H9 (cell line): ENCODE results near the gene EHMT2. TPM values are rescaled to one million over a fixed set of nuclear protein-coding genes. Genes with fewer than 3 reads are reported as not detected.

Experiments
- DNase-seq: peaks from one replicate; pipeline ENCODE4 v3.0.0-alpha.2; 2017
- H2AFZ ChIP-seq: one replicate; pipeline ENCODE4 v1.6.1; 2013; ENCODE audit warnings: mild to moderate bottlenecking, low read length, control low read depth, moderate library complexity
- H2AK5ac ChIP-seq: 2 replicates; pipeline ENCODE4 v1.6.1; 2013; ENCODE audit warnings: low read length, control low read depth, mixed read lengths; ENCODE audit not compliant: insufficient read length
- H2BK120ac ChIP-seq: one replicate; pipeline ENCODE4 v1.6.1; 2013; ENCODE audit warnings: low read depth, mild to moderate bottlenecking, low read length, control low read depth, inconsistent platforms; ENCODE audit not compliant: poor library complexity, severe bottlenecking
- H2BK12ac ChIP-seq: 2 replicates; pipeline ENCODE4 v1.6.1; 2013; ENCODE audit warnings: low read length, control low read depth, mixed read lengths, low read depth; ENCODE audit not compliant: insufficient read length
- H2BK15ac ChIP-seq: 2 replicates; pipeline ENCODE4 v1.6.1; 2013; ENCODE audit warnings: low read depth, low read length, control low read depth
- H2BK20ac ChIP-seq: one replicate; pipeline ENCODE4 v1.6.1; 2013; ENCODE audit warnings: low read depth, mild to moderate bottlenecking, low read length, control low read depth, inconsistent platforms; ENCODE audit not compliant: poor library complexity, severe bottlenecking
- H2BK5ac ChIP-seq: 2 replicates; pipeline ENCODE4 v1.6.1; 2013; ENCODE audit warnings: low read length, control low read depth, mixed read lengths; ENCODE audit not compliant: insufficient read length
- H3K14ac ChIP-seq: 2 replicates; pipeline ENCODE4 v1.6.1; 2013; ENCODE audit warnings: low read length, control low read depth; ENCODE audit not compliant: insufficient read depth
- H3K18ac ChIP-seq: 2 replicates; pipeline ENCODE4 v1.6.1; 2013; ENCODE audit warnings: low read depth, mild to moderate bottlenecking, mixed read lengths, low read length, control low read depth; ENCODE audit not compliant: insufficient read length
- H3K23ac ChIP-seq: 2 replicates; pipeline ENCODE4 v1.6.1; 2013; ENCODE audit warnings: low read length, control low read depth, mixed read lengths, low read depth; ENCODE audit not compliant: insufficient read length
- H3K23me2 ChIP-seq: 2 replicates; pipeline ENCODE4 v1.6.1; 2013; ENCODE audit warnings: low read depth, mild to moderate bottlenecking, mixed read lengths, low read length, control low read depth; ENCODE audit not compliant: insufficient read length, poor library complexity, severe bottlenecking
- H3K27ac ChIP-seq: 2 replicates; pipeline ENCODE4 v1.5.1; 2013; ENCODE audit warnings: low read length, control low read depth, mixed read lengths, low read depth; ENCODE audit not compliant: insufficient read length
- H3K27me3 ChIP-seq: 2 replicates; pipeline ENCODE4 v1.6.1; 2013; ENCODE audit warnings: low read length, control low read depth, inconsistent platforms; ENCODE audit not compliant: insufficient read depth
- H3K4ac ChIP-seq: 2 replicates; pipeline ENCODE4 v1.6.1; 2013; ENCODE audit warnings: low read depth, mild to moderate bottlenecking, control low read depth, inconsistent platforms, low read length, moderate library complexity
- H3K4me1 ChIP-seq: 2 replicates; pipeline ENCODE4 v1.6.1; 2013; ENCODE audit warnings: low read length, control low read depth, inconsistent platforms; ENCODE audit not compliant: insufficient read depth
- H3K4me2 ChIP-seq: 2 replicates; pipeline ENCODE4 v1.6.1; 2013; ENCODE audit warnings: low read length, control low read depth, mixed read lengths; ENCODE audit not compliant: insufficient read length, insufficient read depth
- H3K56ac ChIP-seq: 2 replicates; pipeline ENCODE4 v1.6.1; 2013; ENCODE audit warnings: low read depth, mild to moderate bottlenecking, mixed read lengths, low read length, control low read depth; ENCODE audit not compliant: insufficient read length
- H3K79me1 ChIP-seq: 2 replicates; pipeline ENCODE4 v1.6.1; 2013; ENCODE audit warnings: low read depth, mild to moderate bottlenecking, moderate library complexity, low read length, control low read depth, inconsistent platforms; ENCODE audit not compliant: insufficient read depth, poor library complexity, severe bottlenecking
- H3K79me2 ChIP-seq: 2 replicates; pipeline ENCODE4 v1.6.1; 2013; ENCODE audit warnings: low read length, control low read depth, inconsistent platforms; ENCODE audit not compliant: insufficient read depth
- H3K9ac ChIP-seq: 2 replicates; pipeline ENCODE4 v1.6.1; 2013; ENCODE audit warnings: low read length, control low read depth, mixed read lengths; ENCODE audit not compliant: insufficient read length; ENCODE audit errors: extremely low read depth
- H3K9me3 ChIP-seq: one replicate; pipeline ENCODE4 v1.6.1; 2013; ENCODE audit warnings: low read depth, low read length, inconsistent platforms; ENCODE audit not compliant: control insufficient read depth
- H3T11ph ChIP-seq: one replicate; pipeline ENCODE4 v1.6.1; 2013; ENCODE audit warnings: mild to moderate bottlenecking, low read length, control low read depth, inconsistent platforms
- H4K20me1 ChIP-seq: one replicate; pipeline ENCODE4 v1.6.1; 2013; ENCODE audit not compliant: control insufficient read depth, insufficient read length, insufficient read depth
- H4K5ac ChIP-seq: 2 replicates; pipeline ENCODE4 v1.6.1; 2013; ENCODE audit warnings: low read depth, mild to moderate bottlenecking, mixed read lengths, low read length, control low read depth; ENCODE audit not compliant: insufficient read length
- H4K8ac ChIP-seq: replicated peaks from 2 replicates; pipeline ENCODE4 v1.6.1; 2013; ENCODE audit warnings: low read length, control low read depth, mixed read lengths, low read depth; ENCODE audit not compliant: insufficient read length
- H4K91ac ChIP-seq: 2 replicates; pipeline ENCODE4 v1.6.1; 2013; ENCODE audit warnings: low read depth, mild to moderate bottlenecking, moderate library complexity, mixed read lengths, low read length, control low read depth; ENCODE audit not compliant: insufficient read length
- H3K27ac Mint-ChIP-seq, 3 experiments: 2 replicates in 2 of 3; 3 replicates in 1 of 3; pipeline ENCODE4 v1.8.0; 2020 to 2021; ENCODE audit warnings: mixed read lengths in 3 of 3, mild to moderate bottlenecking in 1 of 3, moderate library complexity in 1 of 3
- H3K27me3 Mint-ChIP-seq: 2 replicates; pipeline ENCODE4 v1.8.0; 2021; ENCODE audit warnings: low read depth, mild to moderate bottlenecking, moderate library complexity, mixed read lengths
- H3K36me3 Mint-ChIP-seq, 3 experiments: 2 replicates in 2 of 3; 3 replicates in 1 of 3; pipeline ENCODE4 v1.8.0; 2020 to 2021; ENCODE audit warnings: low read depth in 3 of 3, mixed read lengths in 3 of 3; ENCODE audit not compliant: insufficient read depth in 1 of 3
- H3K4me1 Mint-ChIP-seq, 2 experiments: 2 replicates each; pipeline ENCODE4 v1.8.0; 2020; ENCODE audit warnings: mixed read lengths in 2 of 2
- H3K4me3 Mint-ChIP-seq, 2 experiments: 2 replicates in 1 of 2; 3 replicates in 1 of 2; pipeline ENCODE4 v1.8.0; 2020 to 2021; ENCODE audit warnings: mild to moderate bottlenecking in 2 of 2, mixed read lengths in 2 of 2, moderate library complexity in 1 of 2
- H3K9me3 Mint-ChIP-seq, 2 experiments: 2 replicates in 1 of 2; 3 replicates in 1 of 2; pipeline ENCODE4 v1.8.0; 2020; ENCODE audit warnings: mild to moderate bottlenecking in 2 of 2, mixed read lengths in 2 of 2, moderate library complexity in 1 of 2
- WGBS: extraction: QIAGEN DNeasy Blood & Tissue Kit; methylation state at CpG from one replicate; pipeline ENCODE4 v1.1.7; 2013; ENCODE audit warnings: missing lambda C conversion rate, low lambda C conversion rate, mixed read lengths; ENCODE audit not compliant: insufficient read length; ENCODE audit errors: extremely low coverage; 5-methylcytosine and 5-hydroxymethylcytosine counted together
- total RNA-seq: library from RNA; stranded (reverse); gene quantifications from 2 replicates; pipeline ENCODE4 v1.2.1, GENCODE V29; 2021
- TF ChIP-seq, protein P1 (sequence below): fragments of 200-600 bp; sonication (generic); conservative IDR thresholded peaks from 3 replicates; pipeline ENCODE4 v1.8.0; 2021; ENCODE audit warnings: antibody characterized with exemption, mild to moderate bottlenecking

The EHMT2 gene
- total RNA-seq, 1 experiment from 2014 or later = 124 TPM

DNA sequence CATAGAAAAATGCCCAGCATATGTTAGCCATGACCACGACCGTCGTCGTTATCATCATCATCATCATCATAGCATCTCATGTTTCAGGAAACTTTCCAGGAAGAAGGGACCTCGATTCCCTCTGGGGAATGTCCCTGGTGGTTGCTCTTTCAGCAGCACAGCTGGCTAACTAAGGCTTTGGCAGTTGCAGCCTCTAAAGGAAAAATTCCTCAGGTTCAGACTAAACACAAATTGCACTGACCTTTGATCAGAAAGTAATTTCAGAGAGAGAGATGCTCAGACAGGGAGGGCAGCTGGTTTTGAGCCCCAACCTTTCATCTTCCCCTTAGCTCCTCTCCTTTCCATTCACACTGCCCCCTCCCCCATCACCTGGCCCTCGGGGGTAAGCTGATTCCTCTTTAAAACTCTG lies 42.8 kb upstream of the EHMT2 start:
- Histone ChIP-seq H2BK15ac (no peak overlapping the region), H3K18ac (no peak overlapping the region), H4K20me1 (no peaks in the 10 kb centered on the region), H3K9ac (no peak overlapping the region), H2BK120ac (no peak overlapping the region), H3K9me3 (no peaks in the 10 kb centered on the region), H3T11ph (no peak overlapping the region), H3K56ac (no peak overlapping the region), H2AFZ (no peak overlapping the region), H3K79me1 (no peaks in the 10 kb centered on the region), H3K27me3 (no peaks in the 10 kb centered on the region), H3K23ac (no peak overlapping the region), H3K4me2 (no peak overlapping the region), H2BK20ac (no peak overlapping the region), H3K23me2 (no peaks in the 10 kb centered on the region), H4K8ac (no peak overlapping the region), H3K14ac (no peak overlapping the region), H4K5ac (no peak overlapping the region), H3K4me1 (peaks cover 2% of the 10 kb centered on the region; the same call in 1 of the 2 replicates), H4K91ac (no peak overlapping the region), H2BK5ac (no peak overlapping the region), H3K27ac (no peak overlapping the region), H3K4ac (no peak overlapping the region), H2AK5ac (no peak overlapping the region), H2BK12ac (no peak overlapping the region), H3K79me2 (no peaks in the 10 kb centered on the region)
- Mint-ChIP-seq H3K9me3 (no peaks in the 10 kb centered on the region; a peak in 1 of 5 replicates), H3K36me3 (no peaks in the 10 kb centered on the region; a peak in 1 of 7 replicates), H3K27ac (no peak overlapping the region; a peak in 1 of 7 replicates), H3K4me1 (peaks cover 6 to 11% of the 10 kb centered on the region in 2 experiments), H3K4me3 (no peak overlapping the region), H3K27me3 (peaks cover 34% of the 10 kb centered on the region)
- WGBS = no CpG with 5 or more reads among the region's 6 CpGs
- TF ChIP-seq, protein P1, sequence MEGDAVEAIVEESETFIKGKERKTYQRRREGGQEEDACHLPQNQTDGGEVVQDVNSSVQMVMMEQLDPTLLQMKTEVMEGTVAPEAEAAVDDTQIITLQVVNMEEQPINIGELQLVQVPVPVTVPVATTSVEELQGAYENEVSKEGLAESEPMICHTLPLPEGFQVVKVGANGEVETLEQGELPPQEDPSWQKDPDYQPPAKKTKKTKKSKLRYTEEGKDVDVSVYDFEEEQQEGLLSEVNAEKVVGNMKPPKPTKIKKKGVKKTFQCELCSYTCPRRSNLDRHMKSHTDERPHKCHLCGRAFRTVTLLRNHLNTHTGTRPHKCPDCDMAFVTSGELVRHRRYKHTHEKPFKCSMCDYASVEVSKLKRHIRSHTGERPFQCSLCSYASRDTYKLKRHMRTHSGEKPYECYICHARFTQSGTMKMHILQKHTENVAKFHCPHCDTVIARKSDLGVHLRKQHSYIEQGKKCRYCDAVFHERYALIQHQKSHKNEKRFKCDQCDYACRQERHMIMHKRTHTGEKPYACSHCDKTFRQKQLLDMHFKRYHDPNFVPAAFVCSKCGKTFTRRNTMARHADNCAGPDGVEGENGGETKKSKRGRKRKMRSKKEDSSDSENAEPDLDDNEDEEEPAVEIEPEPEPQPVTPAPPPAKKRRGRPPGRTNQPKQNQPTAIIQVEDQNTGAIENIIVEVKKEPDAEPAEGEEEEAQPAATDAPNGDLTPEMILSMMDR = no peak
- DNase-seq = no peak
